Fibroblast of villous mesenchyme (primary cell): ENCODE results near the gene SLC7A5. TPM values are rescaled to one million over a fixed set of nuclear protein-coding genes. Genes with fewer than 3 reads are reported as not detected.

Experiments used
- DNase-seq: peaks from one replicate; pipeline ENCODE4 v3.0.0-alpha.2; 2010; ENCODE audit warnings: low read depth
- H3K4me3 ChIP-seq: 2 replicates; pipeline ENCODE4 v1.5.1; 2011; ENCODE audit warnings: low read depth, mild to moderate bottlenecking, low read length
- CTCF ChIP-seq: IDR thresholded peaks from 2 replicates; pipeline ENCODE4 v1.5.1; 2012; ENCODE audit warnings: low read depth, mild to moderate bottlenecking, low read length; ENCODE audit not compliant: insufficient read depth
- total RNA-seq: library from RNA; depleted of rRNA; stranded (reverse); fragments of >200 nt; gene quantifications from 2 replicates; pipeline ENCODE4 v1.2.3, GENCODE V29; 2012

SLC7A5 gene
- total RNA-seq, 1 donor: 27.6 TPM

GRCh38 chr16:87838643-87839541 is 30.4 kb downstream of the SLC7A5 start:
- no peak for TF ChIP-seq CTCF
- DNase-seq: no peak
- H3K4me3 ChIP-seq: no peak overlapping the region

- H3K4me3 ChIP-seq: no peak overlapping the region
- no peak for DNase-seq
- TF ChIP-seq CTCF: no peak
Observed at GRCh38 chr16:87837627-87838289, 31.5 kb downstream of the SLC7A5 start.

GRCh38 chr16:87836844-87837581 is 32.3 kb downstream of the SLC7A5 start:
- DNase-seq: no peak
- TF ChIP-seq CTCF: no peak
- no peak overlapping the region for H3K4me3 ChIP-seq

GRCh38 chr16:87836346-87836843 is 32.9 kb downstream of the SLC7A5 start:
- TF ChIP-seq CTCF: no peak
- DNase-seq: no peak
- no peak overlapping the region for H3K4me3 ChIP-seq

- DNase-seq: no peak
- no peak for TF ChIP-seq CTCF
- H3K4me3 ChIP-seq: no peak overlapping the region
Observed at GRCh38 chr16:87835882-87836331, 33.4 kb downstream of the SLC7A5 start.

- DNase-seq: peak; percentile 80
- no peak for TF ChIP-seq CTCF
Observed at GRCh38 chr16:87834668-87835473, 34.4 kb downstream of the SLC7A5 start.

More at GRCh38 chr16:87834668-87835473, 34.4 kb downstream of the SLC7A5 start:
- H3K4me3 ChIP-seq: no peak overlapping the region
